ENCODE data around the gene ALDH1L1. TPM values are rescaled to one million over a fixed set of nuclear protein-coding genes. Genes with fewer than 3 reads are reported as not detected.
"Not testable (repeated sequence)": the region's sequence is repeated elsewhere in the genome, so short reads cannot be mapped to it uniquely, and the experiment has no call there.

The ALDH1L1 gene
- total and polyA plus RNA-seq, 8 donors: 0.39 to 1.8 (median 0.51) TPM

- Histone ChIP-seq H3K36me3 (no peaks in the 10 kb centered on the region), H3K4me1 (no peaks in the 10 kb centered on the region), H3K4me3 (no peak overlapping the region), H3K27ac (no peak overlapping the region), H3K9me3 (peaks cover 0 to 25% of the 10 kb centered on the region in 2 donors), H3K27me3 (no peaks in the 10 kb centered on the region)
- intact Hi-C loops (cut with DNase I): no loop called here
- DNase-seq (no peak), ATAC-seq (no peak)
- no peak for TF ChIP-seq CTCF (IDR thresholded peaks at IDR 0.05)
Observed at GRCh38 chr3:126100269-126100633, 80.1 kb downstream of the ALDH1L1 start.

GRCh38 chr3:126098391-126098858 is 82.0 kb downstream of the ALDH1L1 start:
- no peak for ATAC-seq
- H3K27me3 ChIP-seq: no peaks in the 10 kb centered on the region
- peak in 2 of 4 donors; percentile 13 to 45 for DNase-seq

GRCh38 chr3:126097801-126098200 is 82.6 kb downstream of the ALDH1L1 start:
- DNase-seq: peak in 2 of 4 donors; percentile 19 to 52
- Histone ChIP-seq H3K4me3 (no peak overlapping the region), H3K36me3 (no peaks in the 10 kb centered on the region), H3K9me3 (peaks cover 0 to 36% of the 10 kb centered on the region in 2 donors), H3K27ac (no peak overlapping the region), H3K4me1 (no peaks in the 10 kb centered on the region), H3K27me3 (no peaks in the 10 kb centered on the region)
- no peak for TF ChIP-seq CTCF (IDR thresholded peaks at IDR 0.05)
- ATAC-seq: no peak
- intact Hi-C loops (cut with DNase I): no loop called here

More at GRCh38 chr3:126098391-126098858, 82.0 kb downstream of the ALDH1L1 start:
- no peak for TF ChIP-seq CTCF (IDR thresholded peaks at IDR 0.05)
- H3K36me3 ChIP-seq: no peaks in the 10 kb centered on the region
- H3K9me3 ChIP-seq: peaks cover 0 to 34% of the 10 kb centered on the region in 2 donors
- no peak overlapping the region for H3K27ac ChIP-seq
- no peak overlapping the region for H3K4me3 ChIP-seq
- intact Hi-C loops (cut with DNase I): no loop called here
- no peaks in the 10 kb centered on the region for H3K4me1 ChIP-seq

GRCh38 chr3:126096274-126096673 is 84.1 kb downstream of the ALDH1L1 start:
- H3K4me1 ChIP-seq; H3K27ac ChIP-seq; ATAC-seq; DNase-seq; intact Hi-C loops (cut with DNase I); H3K4me3 ChIP-seq; H3K27me3 ChIP-seq; H3K36me3 ChIP-seq: not testable (repeated sequence)
- H3K9me3 ChIP-seq: peaks cover 0 to 42% of the 10 kb centered on the region in 2 donors

- H3K27ac ChIP-seq; ATAC-seq; DNase-seq; H3K27me3 ChIP-seq; H3K36me3 ChIP-seq; H3K4me3 ChIP-seq; intact Hi-C loops (cut with DNase I); H3K4me1 ChIP-seq: not testable (repeated sequence)
- H3K9me3 ChIP-seq: peaks cover 0 to 36% of the 10 kb centered on the region in 2 donors
Observed at GRCh38 chr3:126092128-126092527, 88.3 kb downstream of the ALDH1L1 start.

GRCh38 chr3:126087552-126088175 is 92.7 kb downstream of the ALDH1L1 start:
- TF ChIP-seq CTCF (IDR thresholded peaks at IDR 0.05): no peak
- DNase-seq (no peak), ATAC-seq (no peak)

More at GRCh38 chr3:126087552-126088175, 92.7 kb downstream of the ALDH1L1 start:
- intact Hi-C loops (cut with DNase I): no loop called here
- Histone ChIP-seq H3K36me3 (no peaks in the 10 kb centered on the region), H3K4me3 (no peak overlapping the region), H3K4me1 (peaks cover 0 to 17% of the 10 kb centered on the region in 2 donors), H3K9me3 (peaks cover 0 to 6% of the 10 kb centered on the region in 2 donors), H3K27me3 (no peaks in the 10 kb centered on the region), H3K27ac (no peak overlapping the region)
